Smooth muscle cell of the brain vasculature (primary cell): ENCODE data around the gene ANAPC2.

ENCODE experiments used
- DNase-seq: peaks from one replicate; pipeline ENCODE4 v3.0.0-alpha.2; 2012; ENCODE audit warnings: low read depth, low spot score

ANAPC2 gene

DNA sequence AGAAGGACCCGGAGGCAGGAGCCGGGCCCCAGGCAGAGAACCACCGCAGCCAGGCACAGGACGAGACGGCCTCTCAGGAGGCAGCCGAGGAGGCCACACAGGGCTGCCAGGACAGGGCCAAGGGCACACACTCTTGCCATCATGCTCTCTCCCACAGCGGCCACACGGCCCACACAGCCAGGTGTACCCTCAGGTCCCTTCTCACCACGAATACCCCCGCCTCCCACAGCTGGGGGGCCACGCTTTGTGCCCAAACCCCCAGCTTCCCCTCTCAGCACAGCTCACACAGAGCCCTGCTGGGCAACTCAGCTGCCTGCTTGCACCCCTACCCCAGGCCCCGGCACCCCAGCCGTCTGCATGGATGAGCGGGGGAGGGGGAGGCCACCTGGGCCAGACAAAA lies 5.4 kb upstream of the ANAPC2 start:
- DNase-seq: no peak

DNA sequence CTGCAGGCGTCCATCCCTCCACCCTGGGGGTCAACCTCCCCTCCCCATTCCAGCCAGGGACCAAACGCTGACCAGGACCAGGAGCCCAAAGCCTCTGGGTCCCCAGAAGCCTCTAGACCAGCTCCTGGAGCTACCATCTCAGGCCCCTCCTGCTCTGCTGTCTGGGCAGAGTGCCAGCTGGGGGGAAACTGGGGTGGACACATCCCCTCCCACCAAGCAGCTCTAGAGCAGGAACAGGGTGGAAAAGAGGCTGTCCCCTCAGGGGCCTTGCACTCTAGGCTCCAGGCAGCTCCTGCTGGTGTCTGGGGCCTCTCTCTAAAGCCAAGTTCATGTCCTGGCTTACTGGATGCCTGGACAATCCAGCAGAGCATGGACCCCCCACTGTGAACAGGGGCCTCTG lies 4.5 kb upstream of the ANAPC2 start:
- no peak for DNase-seq

DNA sequence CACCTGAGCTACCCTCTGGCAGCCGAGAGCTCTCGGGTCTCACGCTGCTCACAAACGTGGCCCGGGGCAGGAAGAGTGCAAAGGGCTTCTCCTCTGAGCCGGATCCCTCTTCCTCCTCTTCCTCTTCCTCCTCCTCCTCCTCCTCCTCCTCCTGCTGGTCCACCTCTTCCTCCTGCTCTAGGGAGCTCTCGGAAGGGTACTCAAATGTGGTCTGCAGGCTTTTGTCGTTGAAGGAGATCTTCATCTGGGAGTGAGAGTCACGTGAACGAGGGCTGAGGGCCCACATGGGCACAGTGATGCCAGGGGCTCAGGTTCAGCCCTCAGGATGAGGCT lies 4.1 kb upstream of the ANAPC2 start:
- no peak for DNase-seq

DNA sequence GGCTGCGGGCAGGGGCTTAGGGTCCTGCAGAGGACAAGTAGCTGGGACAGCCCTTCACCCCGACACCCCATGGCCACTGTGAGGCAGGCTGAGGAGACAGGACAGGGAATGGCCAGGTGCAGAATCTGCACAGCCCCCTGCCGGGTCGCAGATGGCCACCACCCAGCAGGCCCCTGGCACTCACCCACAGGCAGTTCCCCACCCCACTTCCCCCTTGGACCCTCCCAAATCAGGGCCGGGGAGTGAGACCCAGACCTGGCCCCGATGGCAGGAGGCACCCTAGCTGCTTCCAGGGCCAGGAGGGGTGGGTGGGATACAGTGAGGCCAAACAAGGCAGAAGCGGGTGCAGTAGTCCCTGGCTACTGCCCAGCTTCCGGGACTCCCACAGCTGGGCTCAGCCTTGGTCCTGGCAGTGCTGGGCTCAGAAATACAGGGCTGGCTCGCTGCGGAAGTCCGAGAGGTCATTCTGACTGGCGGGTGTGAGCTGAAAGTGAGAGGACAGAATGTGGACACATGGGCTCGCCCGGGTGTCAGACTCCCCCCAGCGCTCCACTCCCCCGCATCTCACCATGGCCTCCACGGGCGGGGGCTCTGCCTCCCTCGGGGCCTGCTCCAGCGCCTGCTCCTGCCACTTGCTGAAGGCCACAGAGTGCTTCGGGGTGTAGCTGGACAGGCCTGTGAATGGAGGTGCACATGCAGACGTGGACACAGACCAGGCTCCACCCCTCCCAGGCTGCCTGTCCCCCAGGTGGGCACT lies 3.5 kb upstream of the ANAPC2 start:
- no peak for DNase-seq

DNA sequence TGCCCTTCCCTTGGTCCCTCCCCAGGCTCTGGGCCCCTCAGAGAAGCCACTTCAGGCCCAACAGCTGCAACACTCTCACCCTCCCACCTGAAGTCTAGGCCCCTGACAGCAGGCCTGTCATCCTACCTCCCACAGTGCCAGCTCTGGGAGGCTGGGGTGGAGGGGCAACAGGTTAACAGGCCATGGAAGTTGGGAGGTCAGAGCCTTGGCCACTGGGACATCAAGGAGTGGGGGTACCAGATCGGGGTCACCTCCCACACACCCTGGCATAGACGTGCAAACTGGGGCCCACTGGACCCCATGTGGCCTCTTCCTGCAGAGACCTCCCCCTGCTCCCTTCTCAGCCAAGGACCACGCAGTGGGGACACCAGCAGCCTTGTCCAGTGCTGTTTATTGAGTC lies 2.9 kb upstream of the ANAPC2 start:
- DNase-seq: no peak

DNA sequence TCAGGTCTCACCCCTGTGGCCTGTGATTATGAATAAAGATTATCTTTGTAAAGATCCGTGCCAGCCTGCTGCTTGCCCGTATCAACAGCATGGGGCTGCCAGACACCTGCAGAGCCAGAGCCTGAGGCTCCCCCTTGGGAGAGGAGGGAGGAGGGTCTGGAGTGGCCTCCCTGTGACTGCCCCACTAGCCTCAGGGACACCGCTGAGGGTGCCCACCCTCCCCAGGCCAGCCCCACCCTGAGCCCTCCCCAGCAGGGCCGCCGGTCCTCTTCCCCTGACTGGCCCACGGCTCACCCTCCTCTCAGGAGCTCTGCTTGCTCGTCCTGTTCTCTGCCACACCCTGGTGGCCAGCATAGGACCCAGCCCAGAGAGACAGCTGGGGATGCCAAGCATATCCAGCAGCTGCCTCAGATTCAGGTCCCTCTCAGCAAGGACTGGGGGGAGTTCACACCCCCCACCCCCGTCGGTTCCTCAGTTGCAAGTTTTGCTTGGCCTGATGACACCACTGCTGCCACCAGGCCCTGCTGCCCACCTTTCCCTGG lies 2.0 kb upstream of the ANAPC2 start:
- no peak for DNase-seq

DNA sequence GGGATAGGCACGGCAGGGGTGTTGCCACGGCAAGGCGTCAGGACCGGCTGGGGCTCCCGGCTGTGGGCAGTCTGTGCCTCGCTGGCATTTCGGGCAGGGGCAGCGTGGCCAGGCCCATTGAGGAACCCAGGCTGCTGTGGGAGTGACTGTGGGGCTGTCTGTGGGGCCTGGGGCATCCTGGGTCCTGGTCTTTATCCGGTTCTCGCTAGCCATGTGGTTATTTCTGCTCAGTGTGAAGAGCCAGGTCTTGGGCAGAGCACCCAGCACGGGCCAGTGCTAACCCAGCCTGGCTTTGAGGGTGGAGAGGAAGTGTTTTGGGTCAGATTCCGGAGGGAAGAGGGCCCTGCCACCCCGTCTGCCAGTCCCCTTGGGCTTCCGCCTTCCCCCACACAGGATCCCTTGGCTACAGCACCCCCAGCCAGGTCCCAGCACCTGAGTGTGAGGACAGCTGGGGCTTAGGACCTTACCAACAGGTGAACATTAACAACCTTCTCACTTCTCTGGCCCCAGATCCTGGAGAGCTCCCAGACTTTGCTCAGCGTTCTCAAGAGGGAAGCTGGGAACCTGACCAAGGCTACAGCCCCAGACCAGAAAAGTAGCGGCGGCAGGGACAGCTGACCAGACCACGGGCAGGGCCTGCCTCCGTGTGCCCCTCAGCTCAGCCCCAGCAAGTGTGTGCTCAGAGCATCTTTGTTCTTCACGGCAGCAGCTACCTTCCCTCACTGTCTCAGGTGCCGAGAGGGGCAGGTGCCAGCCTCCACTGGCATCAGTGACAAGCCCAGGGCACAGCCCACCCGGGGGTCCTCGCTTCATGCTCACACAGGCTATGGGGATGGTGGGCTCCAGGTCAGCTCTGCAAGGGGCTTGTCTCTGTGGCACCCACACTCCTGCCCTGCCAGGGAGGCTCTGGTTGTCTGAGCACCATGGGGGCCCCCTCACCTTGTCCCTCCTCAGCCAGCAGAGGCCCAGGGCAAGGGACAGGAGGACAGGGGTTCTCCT lies 1.2 kb upstream of the ANAPC2 start:
- DNase-seq: no peak

DNA sequence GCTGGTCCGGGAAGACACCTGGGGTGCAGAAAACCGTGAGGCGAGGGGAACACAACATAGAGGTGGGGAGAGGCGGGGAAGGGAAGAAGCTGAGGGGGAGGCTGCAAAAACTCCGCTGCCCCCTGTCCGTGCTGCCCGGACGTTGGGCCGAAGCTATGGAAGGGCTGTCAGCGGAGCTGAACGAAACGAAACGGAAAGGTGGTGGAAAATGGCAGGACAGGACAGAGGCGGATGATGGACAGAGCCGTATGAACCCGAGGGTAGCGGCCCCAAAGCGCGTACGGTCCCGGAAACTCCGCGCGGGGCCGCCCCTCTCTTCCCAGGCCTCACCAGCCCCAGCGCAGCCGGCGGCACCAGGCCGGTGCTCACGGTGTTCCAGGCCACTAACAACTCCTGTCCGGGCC lies 272 bp downstream of the ANAPC2 start:
- no peak for DNase-seq

DNA sequence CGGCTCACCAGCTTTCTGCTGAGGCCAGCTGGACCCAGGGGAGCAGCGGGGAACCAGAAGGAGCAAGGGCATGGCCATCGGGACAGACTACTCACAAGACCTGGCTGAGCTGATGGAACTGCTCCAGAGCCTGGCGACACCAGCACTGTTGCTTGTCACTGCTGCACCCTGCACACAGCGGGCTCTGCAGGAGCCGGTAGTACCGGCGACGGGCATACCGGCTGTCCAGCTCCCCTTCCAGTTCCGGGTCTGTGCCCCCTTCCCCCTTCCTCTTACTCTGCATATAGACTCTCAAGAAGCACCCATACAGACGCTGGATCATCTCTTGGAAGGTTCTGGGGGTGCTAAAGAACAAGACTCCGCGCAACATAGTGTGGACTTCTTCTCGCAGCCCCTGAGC lies 974 bp downstream of the ANAPC2 start:
- no peak for DNase-seq

DNA sequence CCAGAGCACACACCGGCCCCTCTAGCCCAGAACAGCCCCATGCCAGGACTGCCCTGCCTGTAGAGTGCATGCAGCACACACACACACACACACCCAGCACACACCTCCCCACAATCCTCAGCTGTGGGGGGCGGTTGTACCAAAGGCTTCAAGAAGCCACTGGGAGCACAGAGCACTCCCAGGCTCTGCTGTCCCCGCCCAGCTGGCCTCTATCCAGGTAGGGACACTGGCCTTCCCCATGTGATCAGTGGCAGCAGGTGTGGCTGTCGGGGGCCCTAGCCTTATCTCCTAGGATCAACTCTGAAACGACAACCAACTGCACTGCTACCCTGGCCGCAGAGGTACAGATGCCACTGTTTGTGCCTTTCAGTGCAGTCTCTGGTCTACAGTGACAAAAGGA lies 2.0 kb downstream of the ANAPC2 start:
- no peak for DNase-seq

DNA sequence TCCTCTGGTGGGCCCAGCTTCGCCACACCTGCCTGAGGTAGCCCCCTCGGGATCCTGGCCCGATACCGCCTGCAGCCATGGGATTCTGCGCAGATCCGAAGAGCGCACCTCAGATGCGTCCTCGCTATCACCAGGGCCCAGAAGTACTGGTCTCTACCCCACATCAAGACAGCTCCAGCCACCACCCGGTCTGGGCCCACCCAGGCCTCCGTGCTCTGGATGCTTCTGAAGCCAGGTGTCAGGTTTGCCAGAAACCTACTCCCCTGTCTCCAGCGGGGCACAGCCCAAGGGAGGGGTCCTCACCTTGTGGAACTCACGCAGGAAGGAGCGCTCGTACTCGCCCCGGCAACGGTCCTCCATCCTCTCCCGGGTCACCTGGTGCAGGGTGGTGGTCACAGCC lies 2.4 kb downstream of the ANAPC2 start:
- no peak for DNase-seq

DNA sequence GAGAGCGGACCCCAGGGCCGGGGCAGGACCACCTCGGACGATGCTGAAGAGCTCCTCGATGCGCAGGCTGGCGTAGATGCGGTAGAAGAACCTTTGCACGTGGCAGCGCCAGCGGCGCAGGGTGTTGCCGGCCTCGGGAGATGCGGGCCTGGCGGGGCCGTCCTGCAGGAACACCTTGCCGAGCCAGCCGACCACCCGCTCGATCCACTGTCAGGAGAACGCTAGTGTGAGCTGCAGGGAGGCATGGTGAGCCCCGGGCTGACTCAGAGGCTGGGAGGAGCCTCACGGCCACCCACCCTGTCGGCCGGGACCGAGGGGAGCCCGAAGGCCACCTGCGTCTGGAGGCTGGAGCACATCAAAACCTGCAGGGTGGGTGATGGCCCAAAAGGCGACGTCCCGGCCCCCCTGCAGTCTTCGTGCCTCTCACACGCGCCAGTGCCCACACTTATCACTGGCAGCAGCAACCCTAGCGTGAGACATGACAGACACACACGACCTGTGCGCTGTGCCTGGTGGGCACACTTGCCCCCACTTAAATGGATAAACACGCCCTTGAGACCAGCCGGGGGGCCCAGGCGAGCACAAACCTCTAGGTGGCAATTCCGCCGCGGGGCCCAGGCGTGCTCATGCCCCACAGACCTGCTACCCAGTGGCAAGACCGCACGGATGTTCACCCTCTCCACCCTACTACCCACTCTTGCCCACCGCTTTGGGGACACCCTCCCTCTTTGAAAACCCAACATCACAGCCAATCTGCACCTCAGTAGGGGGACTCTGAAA lies 3.3 kb downstream of the ANAPC2 start:
- no peak for DNase-seq

DNA sequence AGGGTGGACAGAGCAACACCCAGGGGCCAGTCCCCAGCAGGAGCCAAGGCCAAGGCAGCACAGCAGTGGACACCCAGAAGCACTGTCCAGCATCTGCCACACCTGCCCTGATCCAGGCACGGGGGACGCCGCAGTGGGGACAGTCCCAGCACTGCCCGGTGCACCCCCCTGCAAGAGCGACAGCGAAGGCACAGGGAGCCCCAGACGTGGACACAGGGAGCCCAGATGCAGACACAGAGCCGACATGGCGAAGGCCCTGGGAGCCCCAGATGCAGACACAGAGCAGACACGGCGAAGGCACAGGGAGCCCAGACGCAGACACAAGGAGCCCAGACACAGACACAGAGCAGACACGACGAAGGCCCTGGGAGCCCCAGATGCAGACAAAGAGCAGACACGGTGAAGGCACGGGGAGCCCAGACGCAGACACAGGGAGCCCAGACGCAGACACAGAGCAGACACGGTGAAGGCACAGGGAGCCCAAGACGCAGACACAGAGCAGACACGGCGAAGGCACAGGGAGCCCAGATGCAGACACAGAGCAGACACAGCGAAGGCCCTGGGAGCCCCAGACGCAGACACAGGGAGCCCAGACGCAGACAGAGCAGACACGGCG lies 4.3 kb downstream of the ANAPC2 start:
- no peak for DNase-seq

DNA sequence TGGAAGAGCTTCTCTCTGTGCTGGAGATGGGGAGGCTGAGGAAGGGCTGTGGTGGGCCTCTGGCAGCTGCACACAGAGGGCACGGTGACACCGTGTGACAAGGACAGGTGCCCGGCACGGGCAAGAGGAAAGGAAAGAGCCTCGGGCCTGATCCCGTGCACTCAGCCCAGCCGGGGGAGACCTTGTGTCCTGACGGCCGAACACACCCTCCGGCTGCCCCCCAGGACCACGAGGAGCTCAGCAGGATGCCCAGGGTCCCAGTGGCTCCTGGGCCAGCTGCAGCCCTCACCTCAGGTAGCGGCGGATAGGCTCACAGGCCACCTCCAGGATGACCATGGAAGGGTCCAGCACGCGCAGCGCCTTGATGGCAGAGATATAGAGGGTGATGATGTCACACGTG lies 5.5 kb downstream of the ANAPC2 start:
- no peak for DNase-seq

DNA sequence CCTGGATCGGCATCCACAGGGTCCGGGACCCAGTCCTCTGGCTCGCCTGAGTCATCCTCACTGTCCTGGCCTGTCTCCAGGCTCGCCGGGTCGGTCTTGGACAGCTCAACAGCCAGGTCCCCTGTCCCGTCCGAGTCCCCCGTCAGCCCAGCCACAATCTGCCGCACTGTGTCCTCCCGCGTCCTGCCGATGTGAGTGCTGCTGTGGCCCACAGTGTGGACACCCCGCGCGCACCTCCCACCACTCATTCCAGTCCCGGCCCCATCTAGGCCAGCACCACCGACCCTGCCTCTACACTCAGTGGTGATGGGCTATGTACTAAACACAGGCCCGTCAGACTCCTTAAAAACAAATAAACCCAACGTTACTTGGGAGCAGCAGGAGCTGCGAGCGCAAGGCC lies 6.7 kb downstream of the ANAPC2 start:
- DNase-seq: no peak

DNA sequence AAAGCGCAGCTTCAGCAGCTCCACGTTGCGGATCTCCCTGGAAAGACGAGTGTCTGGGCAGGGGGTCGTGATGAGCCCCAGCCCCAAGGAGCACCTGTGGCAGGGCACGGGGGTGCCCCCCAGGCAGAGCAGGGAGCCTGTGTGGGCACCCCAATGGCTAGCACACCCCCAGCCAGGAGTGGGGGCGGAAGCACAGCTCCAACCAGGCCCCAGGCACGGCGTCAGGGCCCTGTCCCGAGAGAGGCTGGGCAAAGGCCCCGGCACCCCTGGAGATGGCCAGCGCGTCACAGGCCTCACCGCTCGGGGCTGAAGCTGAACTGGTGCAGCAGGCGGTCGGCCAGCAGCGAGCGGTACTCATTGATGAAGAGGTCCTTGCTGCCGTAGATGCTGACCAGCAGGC lies 7.9 kb downstream of the ANAPC2 start:
- DNase-seq: no peak

DNA sequence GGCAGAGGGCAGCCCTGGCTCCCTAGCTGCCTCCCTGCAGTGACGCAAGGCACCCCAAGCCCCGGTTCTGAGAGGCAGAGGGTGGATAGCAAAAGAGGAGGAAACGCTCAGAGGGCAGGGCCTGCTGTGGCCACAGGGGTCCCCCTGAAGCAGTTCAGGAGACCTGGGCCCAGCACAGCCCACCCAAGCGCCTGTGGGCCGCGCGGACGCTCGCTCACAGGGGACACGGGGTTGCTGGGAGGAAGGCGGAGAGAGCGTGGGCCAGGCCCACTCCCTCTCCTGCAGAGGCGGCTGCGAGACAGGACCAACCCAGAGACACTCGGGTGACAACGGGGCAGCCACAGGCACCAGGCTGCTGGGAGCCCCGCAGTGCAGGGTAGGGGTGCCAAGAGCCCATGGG lies 8.6 kb downstream of the ANAPC2 start:
- no peak for DNase-seq

DNA sequence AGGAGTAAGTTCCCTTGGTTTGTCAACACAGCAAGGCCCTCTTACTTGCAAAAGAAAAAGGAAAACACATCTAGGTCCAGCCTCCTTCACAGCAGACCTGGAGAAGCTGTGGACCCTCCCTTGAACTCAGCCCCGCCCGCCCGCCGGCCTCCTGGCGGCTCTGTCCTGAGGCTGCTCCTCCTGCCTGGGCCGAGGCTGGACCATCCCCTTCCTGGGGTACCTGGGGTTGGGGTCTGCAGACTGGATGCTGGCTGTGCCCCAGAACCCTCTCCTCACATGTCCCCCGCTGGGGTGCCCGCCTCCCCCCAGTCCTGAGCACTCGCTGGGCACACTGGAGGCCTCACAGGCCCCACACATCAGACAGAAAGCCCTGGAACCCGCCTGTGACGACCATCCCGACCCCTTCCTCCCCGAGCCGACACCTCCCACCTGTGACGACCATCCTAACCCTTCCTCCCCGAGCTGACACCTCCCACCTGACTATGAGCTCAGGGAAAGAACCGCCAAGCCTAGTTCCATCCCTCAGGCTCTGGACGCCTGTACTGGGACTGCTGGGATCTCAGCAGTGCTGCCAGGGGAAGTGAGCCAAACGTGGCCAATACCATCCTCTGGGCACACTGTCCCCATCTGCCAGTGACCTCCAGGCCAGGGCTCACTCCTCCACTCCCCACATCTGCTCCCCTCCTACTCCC lies 9.3 kb downstream of the ANAPC2 start:
- no peak for DNase-seq

DNA sequence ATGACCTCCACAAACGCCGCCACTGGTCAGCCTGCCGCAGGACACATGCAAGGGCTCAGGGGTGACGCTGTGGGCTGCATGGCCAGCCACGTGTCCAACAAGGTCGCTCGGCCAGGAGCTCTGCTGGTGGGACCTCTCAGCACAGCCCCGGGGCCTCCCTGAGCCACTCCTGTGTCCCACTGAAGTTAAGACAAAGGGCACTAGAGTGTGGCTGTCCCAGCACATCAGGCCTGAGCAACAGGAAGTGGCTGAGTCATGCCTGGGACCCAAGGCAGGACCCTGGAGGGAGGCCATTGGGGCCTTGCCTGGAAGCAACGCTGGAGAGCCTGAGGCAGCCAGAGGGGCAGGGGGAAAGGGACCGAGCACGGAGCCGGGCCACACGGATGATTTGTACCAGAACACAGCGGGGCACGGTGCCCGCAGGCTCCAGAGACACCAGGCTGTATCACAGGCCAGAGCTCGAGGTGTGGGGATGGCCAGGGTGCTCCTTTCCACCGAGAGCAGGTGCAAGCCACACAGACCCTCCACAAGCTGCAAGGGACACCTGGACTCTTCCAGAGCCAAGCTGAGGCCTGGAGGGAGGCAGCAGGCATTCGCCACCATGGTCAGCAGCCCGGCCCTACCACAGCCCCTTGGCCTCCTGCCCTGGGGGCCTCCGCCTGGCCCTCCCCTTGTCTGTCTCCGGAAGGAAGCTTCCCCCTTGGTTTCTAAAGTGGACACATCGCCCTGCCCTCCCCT lies 10.0 kb downstream of the ANAPC2 start:
- no peak for DNase-seq
